ENCODE data around the gene CEP164.

Gene CEP164

DNA sequence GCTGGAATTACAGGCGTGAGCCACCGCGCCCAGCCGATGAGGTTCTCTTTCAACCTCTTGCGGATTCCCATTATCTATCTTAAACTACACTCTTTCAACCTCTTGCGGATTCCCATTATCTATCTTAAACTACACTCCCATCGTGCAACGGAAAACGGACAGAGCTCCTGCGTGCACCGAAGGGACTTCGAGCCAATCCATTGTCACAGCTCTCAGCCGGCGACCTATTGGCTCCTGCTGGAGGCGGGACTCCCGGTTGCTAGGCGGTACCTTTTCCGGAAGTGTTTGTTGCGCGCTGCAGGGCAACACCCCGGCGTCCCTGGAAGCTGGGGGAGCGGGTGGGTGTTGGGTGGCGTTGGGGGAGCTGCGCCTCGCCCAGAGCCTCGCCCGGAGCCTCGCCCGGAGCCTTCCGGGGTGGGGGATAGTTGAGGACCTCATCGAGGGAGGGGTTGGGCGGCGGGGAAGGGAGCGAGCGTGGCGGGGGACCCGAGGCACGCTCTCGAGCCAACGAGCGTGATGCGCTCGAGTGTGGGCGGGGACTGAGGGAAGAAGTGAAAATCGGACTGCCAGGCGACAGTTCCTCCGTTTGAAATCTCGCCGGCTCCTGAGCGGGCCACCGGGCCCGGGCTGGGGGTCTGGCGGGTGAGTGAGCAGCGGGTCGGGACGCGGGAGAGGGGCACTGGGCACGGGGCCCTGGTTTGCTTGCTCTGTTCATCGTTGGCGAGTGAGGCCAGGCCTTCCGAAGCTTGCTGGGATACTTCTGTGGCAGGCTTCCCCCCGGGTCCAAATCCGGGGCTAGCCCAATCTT lies at the start of gene CEP164:
TSS of gene CEP164 (plus strand) at position 288 of the 808 bp plus-strand sequence. CDS start 10,733 bp downstream, outside the sequence.
- peak; percentile 92 to 93 for DNase-seq (ENCODE audit: low read depth in 2 of 2)

DNA sequence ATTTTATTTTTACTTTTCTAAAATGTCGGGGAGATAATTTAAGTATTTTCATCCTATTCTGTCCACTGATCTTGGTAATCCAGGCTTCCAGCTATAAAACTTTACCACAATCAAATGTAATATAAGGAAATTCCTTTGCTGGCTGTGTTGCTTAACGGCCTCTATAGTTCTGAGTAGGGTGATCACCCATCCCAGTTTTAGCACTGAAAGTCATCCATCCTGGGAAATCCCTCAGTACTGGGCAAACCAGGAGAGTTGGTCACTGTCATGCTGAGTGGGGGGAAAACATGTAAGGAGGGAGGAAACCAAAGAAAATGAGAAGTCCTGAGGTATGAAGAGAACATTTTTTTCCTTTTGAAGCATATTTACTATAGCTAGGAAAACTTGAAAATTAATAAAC lies 49.3 kb upstream of the CEP164 start:
- no peak for DNase-seq (ENCODE audit: low read depth in 2 of 2)

GRCh38 chr11:117279711-117280376 lies 47.8 kb upstream of the CEP164 start:
- no peak for DNase-seq (ENCODE audit: low read depth in 2 of 2)

DNA sequence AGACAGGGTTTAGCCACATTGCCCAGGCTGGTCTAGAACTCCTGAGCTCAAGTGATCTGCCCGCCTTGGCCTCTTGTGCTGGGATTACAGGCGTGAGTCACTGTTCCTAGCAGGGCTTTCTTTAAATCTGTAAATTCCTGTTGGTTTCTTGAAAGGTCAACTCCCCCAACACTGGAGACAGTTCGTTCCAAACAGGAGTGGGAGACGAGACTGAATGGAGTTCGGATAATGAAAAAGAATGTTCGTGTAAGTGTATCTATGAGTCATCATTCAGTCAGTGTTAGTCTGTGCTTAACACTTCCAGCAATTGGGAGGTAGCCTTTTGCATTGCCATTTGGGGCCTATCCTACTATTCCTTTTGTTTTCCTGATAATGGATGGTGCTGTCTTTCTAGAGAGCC lies 46.5 kb upstream of the CEP164 start:
- DNase-seq (ENCODE audit: low read depth in 2 of 2): no peak

DNA sequence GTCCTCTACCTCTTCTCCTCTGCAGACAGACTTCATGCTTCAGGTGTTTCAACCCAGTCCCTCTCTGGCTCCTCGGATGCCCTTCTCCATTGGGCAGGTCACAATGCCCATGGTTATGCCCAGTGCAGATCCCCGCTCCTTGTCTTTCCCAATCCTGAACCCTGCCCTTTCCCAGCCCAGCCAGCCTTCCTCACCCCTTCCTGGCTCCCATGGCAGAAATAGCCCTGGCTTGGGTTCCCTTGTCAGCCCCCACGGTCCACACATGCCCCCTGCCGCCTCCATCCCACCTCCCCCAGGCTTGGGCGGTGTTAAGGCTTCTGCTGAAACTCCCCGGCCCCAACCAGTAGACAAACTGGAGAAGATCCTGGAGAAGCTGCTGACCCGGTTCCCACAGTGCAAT lies 45.8 kb upstream of the CEP164 start:
- no peak for DNase-seq (ENCODE audit: low read depth in 2 of 2)

DNA sequence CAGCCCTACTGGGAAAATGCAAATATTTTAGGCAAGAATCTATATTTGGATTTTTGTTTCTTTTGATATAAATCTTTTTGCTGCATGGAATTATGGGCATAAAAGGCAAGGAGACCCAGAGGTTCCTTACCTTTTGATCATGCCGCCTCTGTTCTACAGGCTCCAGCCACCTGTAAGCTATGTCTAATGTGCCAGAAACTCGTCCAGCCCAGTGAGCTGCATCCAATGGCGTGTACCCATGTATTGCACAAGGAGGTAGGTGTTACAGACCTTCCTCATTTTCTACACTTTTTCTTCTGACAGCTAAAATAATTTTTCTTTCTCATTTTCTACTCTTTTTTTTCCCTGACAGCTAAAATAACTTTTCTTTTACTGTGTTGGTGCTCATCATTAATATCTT lies 44.7 kb upstream of the CEP164 start:
- DNase-seq (ENCODE audit: low read depth in 2 of 2): no peak

GRCh38 chr11:117284053-117284452 lies 43.6 kb upstream of the CEP164 start:
- DNase-seq (ENCODE audit: low read depth in 2 of 2): no peak

DNA sequence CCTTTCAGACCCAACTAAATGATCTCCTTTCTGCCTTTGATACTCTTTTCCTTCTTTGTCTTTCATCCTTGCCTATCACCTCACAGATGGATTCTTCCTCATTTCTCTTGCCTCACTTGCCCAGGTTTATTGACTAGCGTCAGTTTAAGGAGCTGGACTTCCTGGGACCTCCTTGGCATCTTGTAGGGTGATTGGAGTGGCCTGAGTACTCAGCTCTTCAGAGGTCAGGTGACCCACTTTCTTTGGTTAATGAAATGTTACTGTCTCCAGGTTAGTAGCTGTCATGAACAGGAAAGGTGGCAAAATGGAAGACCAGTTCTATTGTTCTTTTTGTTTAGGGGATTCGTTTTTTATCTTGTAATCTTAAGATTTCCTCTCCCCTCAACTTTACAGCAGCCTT lies 41.1 kb upstream of the CEP164 start:
- no peak for DNase-seq (ENCODE audit: low read depth in 2 of 2)

DNA sequence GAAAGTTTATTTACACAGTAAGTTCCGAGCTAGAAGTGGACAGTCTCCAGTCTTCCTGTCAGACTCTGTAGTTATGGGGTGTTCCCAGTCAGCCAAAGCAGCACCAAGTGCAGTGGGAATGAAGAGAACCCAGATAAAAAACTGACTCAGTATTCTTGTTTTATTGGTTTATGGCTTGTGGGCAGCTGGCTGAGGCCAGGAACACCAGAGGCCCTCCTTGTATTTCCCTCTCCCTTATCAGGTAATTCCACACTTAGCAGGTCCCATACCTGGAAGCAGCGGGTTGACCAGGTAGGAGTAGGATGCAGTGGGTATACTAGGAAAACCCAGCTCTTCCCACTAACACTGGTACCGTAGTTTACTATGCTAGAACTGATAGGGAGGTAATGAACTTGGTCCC lies 40.0 kb upstream of the CEP164 start:
- DNase-seq (ENCODE audit: low read depth in 2 of 2): no peak

DNA sequence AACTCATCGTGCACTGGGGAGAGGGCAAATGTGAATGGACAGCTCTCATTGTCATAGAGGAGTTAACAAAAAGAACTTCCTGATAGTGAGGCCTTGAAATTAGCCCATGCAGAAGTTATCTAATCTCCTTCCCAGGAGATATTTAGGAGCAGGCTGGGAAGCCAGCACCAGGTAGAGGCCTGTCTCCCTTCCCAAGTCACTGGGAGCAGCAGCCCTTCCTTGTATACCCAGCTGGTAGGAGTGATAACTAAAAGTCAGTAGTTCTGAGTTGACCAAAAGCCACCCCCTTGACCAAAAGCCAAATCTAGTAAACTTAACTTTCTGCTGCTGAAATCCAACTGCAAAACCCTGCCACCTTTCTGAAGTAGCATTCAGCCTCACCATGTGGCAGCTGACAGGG lies 37.9 kb upstream of the CEP164 start:
- no peak for DNase-seq (ENCODE audit: low read depth in 2 of 2)

DNA sequence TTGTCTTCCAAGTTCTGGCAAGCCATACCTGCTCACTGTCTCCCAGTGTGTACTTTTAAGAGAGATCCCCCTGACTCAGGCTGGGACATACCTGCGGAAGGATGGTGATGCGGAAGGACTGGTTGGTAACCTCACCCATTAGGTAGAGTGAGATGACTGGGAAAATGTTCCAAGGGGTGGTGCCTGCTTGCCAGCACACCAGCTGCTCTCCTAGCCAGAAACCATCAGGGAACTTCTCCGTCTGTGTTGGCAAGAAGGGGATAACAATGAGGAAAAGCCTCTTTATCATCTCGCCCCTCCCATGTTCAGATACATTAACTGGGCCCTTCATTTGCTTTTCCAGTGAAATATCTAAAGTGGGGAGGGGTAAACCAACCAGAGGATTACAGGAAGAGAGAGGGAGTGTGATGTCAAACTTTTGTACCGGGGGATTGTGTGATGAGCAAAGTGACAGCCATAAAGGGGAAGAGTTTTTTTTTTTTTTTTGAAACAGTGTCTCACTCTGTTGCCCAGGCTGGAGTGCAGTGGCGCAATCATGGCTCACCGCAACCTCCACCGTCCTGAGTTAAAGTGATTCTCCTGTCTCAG lies 36.8 kb upstream of the CEP164 start, which contains the start of gene BACE1-AS:
TSS of gene BACE1-AS (plus strand) at position 538 of the 588 bp plus-strand sequence.
- DNase-seq (ENCODE audit: low read depth in 2 of 2): no peak

DNA sequence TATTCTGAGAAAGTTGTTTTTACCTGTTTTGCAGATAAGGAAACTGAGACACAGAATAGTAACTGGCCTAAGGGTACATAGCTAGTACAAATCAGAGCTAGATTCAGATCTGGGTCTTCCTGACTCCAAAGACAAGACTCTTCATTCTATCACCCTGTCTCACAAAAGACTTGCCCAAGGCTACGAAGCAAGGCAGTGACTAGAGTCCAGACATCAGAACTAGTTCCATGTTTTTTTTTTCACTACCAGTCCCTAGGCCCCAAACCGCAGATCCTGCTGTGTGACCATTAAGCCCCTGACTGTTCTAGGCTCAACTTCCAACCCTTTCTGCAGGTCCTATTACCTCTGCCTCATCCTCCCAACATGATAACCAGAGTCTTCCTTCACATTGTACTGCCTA lies 35.0 kb upstream of the CEP164 start:
- no peak for DNase-seq (ENCODE audit: low read depth in 2 of 2)

GRCh38 chr11:117295438-117296137 lies 32.1 kb upstream of the CEP164 start:
- no peak for DNase-seq (ENCODE audit: low read depth in 2 of 2)

- no peak for DNase-seq (ENCODE audit: low read depth in 2 of 2)
Measured at GRCh38 chr11:117296881-117297280, 30.8 kb upstream of the CEP164 start.

GRCh38 chr11:117298195-117298594 lies 29.5 kb upstream of the CEP164 start:
- no peak for DNase-seq (ENCODE audit: low read depth in 2 of 2)

DNA sequence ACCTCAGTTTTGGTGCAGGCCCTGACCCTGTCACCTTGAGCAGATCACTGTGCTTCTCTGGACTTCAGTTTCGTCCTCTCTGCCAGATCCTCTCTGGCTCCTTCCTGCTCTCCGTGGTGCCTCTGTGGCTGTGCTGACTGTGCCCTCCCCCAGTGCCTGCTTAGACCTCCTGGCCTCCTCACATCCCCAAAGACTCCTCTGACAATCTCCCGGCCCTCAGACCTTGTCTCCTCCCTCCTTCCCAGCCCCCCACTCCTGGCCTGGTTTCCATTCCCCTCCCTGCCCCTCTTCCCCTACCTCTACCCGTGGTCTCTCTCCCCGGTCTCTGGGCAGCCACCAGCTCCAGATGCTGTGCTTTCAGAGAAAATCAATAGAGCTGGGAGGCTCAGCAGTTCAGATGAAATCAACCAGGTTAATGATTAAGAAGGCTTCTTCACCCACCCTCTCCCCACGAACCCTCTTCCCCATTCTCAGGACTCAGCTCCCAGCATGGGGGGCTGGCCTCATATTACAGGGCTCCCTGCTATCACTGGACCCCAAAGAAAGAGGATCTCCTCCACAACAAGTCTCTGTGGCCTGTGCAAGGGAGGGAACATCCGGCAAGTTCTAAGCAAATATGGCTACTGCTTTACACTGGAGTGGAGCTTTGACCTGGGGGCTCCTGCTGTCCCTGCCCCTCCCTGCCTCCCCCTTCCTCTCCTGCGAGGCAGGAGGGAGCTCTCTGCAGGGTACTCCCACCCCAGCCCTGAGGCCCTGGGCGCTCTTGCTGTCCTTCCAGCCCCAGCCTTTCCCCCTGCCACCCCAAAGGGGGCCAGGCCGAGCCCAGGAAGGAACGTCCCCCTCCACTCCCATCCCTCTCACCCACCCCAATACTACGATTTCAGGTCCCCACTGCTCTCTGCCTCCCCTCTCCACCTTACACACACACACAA lies 28.0 kb upstream of the CEP164 start:
- no peak for DNase-seq (ENCODE audit: low read depth in 2 of 2)

- DNase-seq (ENCODE audit: low read depth in 2 of 2): no peak
Measured at GRCh38 chr11:117300283-117300663, 27.4 kb upstream of the CEP164 start.

- no peak for DNase-seq (ENCODE audit: low read depth in 2 of 2)
Measured at GRCh38 chr11:117300773-117301172, 26.9 kb upstream of the CEP164 start.

GRCh38 chr11:117302228-117302627 lies 25.4 kb upstream of the CEP164 start:
- no peak for DNase-seq (ENCODE audit: low read depth in 2 of 2)

DNA sequence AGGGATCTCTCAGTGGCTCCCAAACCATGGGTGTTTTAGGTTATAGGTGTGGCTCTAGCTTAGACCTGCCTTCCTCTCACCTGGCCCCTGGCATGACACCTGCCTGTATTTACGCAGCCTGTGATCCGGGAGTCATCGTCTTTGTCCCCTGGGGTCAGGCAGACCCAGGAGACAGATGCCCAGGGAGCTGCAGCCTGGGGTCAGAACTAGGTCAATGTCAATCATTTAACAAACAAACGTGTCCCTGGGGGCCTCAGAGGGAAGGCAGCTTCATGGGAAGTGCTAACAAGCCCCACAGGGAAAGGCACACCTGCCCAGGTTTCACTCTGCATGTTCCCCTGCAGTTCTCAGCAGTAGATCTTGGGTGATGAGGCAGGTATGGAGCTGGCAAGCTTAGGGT lies 24.6 kb upstream of the CEP164 start:
- DNase-seq (ENCODE audit: low read depth in 2 of 2): no peak

DNA sequence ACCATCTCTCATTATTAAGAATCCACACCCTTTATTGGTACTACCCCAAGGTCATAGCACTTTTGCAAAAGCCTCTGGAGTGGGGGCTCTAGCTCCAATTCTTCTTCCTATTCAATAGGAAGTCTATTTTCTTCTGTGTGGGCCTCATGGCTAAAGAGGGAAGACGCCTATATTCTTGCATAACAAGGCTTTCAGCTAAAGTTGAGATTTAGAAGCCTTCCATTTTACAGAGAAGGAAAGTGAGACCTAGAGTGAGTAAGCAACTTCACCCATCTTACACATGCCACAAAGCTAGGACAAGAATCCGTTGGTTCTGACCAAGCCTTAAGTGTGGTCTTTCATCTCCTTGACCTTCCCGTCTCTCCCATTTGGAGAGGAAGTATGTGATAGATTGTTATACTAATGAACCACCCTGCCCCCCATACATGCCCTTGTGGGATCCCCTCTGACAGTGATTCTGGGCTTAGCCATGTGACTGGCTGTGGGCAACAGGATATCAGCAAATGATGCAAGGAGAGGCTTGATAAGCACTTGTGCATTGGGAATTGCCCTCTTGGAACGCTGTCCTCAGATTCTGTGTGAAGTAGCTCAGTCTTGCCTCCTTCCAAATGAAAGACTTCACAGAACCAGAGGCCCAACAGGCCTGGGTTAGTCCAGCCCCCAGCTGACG lies 23.9 kb upstream of the CEP164 start:
- DNase-seq (ENCODE audit: low read depth in 2 of 2): no peak

Measured in stimulated activated CD8-positive, alpha-beta memory T cell treated with anti-CD3 and anti-CD28 coated beads, Interleukin-7, amount 100 ng/mL, for 4 hours (primary cell).